K562 (cell line): ENCODE data around the gene ERAP2. TPM values are rescaled to one million over a fixed set of nuclear protein-coding genes. Genes with fewer than 3 reads are reported as not detected.

Source experiments
- CBFB ChIP-seq: sonication (generic); formaldehyde crosslinking; IDR thresholded peaks from 2 replicates; pipeline ENCODE4 v1.4.0; 2020; ENCODE audit warnings: mild to moderate bottlenecking, missing genetic modification reagents
- MAFG ChIP-seq: fragments of 450-650 bp; conservative IDR thresholded peaks from 2 replicates; pipeline ENCODE4 v1.6.1; 2016; ENCODE audit warnings: missing genetic modification characterization, missing compliant biosample characterization
- NEUROD1 ChIP-seq: fragments of 150-350 bp; IDR thresholded peaks from 2 replicates; pipeline ENCODE4 v1.6.1; 2014; ENCODE audit warnings: borderline replicate concordance, low read length, low read depth; ENCODE audit not compliant: partially characterized antibody
- PML ChIP-seq: IDR thresholded peaks from 2 replicates; pipeline ENCODE4 v1.6.1; 2012; ENCODE audit warnings: low read length, inconsistent platforms
- POLR2A ChIP-seq: fragments of 450-650 bp; conservative IDR thresholded peaks from 2 replicates; pipeline ENCODE4 v1.6.1; 2016
- STAG1 ChIP-seq: sonication (generic); formaldehyde crosslinking; IDR thresholded peaks from 2 replicates; pipeline ENCODE4 v1.5.0; 2020; ENCODE audit warnings: missing genetic modification reagents, borderline replicate concordance
- ZNF184 ChIP-seq: sonication (generic); formaldehyde crosslinking; IDR thresholded peaks from 2 replicates; pipeline ENCODE4 v1.5.0; 2020; ENCODE audit warnings: missing genetic modification reagents
- polyA plus RNA-seq, 8 experiments: library from polyadenylated mRNA; depleted of rRNA in 4 of 8; stranded (reverse) in 5 of 8; unstranded in 3 of 8; fragments of >200 nt; fragmentation: Nextera tagmentation in 2 of 8; fragmentation: Illumina TruSeq in 1 of 8; extraction: Ambion mirVana in 2 of 8; extraction: Trizol in 1 of 8; gene quantifications; 2 replicates each; pipeline versions ENCODE4 v1.2.1 to v1.2.3, GENCODE V29; 2011 to 2014; ENCODE audit warnings: inconsistent platforms in 1 of 8, missing spikeins in 1 of 8
- total RNA-seq, 7 experiments: library from RNA; depleted of rRNA in 6 of 7; stranded (reverse); fragments of >200 nt in 6 of 7; fragmentation: Illumina TruSeq in 2 of 7; extraction: Trizol in 2 of 7; gene quantifications; 2 replicates each; pipeline versions ENCODE4 v1.2.1 to v1.2.3, GENCODE V29; 2011 to 2021; ENCODE audit warnings: low replicate concordance in 1 of 7
- TF ChIP-seq, protein P1 (sequence below): fragments of 200-600 bp; sonication (generic); IDR thresholded peaks from one replicate; pipeline ENCODE4 v1.6.1; 2012; ENCODE audit warnings: mild to moderate bottlenecking, low read depth, low read length, inconsistent platforms
- TF ChIP-seq, protein P2 (sequence below), 2 experiments: fragments of 450-650 bp; formaldehyde crosslinking in 1 of 2; IDR thresholded peaks; 2 replicates each; pipeline versions ENCODE4 v1.4.0 to v1.6.1; 2014 to 2020; ENCODE audit warnings: mild to moderate bottlenecking in 2 of 2, borderline replicate concordance in 1 of 2, low read depth in 1 of 2

ERAP2 gene
- total and polyA plus RNA-seq, 9 of the 15 experiments (the other 6 are each of a cell fraction or from before 2014, with no cell fraction given): 0.93 to 4.0 (median 2.1) TPM

DNA sequence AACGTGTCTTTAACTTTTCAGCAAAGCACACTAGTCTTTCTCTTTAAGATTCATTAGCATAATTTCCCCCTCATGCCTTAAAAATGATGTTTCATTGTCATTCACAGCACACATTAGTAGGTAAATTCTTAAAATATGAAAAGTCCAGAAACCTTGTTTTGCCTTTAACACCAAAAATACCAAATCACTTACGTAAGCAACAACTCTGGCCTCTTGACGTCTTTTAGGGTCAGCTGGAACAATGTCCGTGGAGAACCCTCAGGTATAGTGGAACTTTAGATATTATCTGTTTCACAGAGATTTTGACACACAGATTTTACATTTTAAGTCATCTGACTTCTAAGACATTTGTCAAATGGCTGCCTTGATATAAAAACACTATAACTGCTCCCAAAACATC is 90.5 kb downstream of the ERAP2 start (continued):
- TF ChIP-seq, protein P1, sequence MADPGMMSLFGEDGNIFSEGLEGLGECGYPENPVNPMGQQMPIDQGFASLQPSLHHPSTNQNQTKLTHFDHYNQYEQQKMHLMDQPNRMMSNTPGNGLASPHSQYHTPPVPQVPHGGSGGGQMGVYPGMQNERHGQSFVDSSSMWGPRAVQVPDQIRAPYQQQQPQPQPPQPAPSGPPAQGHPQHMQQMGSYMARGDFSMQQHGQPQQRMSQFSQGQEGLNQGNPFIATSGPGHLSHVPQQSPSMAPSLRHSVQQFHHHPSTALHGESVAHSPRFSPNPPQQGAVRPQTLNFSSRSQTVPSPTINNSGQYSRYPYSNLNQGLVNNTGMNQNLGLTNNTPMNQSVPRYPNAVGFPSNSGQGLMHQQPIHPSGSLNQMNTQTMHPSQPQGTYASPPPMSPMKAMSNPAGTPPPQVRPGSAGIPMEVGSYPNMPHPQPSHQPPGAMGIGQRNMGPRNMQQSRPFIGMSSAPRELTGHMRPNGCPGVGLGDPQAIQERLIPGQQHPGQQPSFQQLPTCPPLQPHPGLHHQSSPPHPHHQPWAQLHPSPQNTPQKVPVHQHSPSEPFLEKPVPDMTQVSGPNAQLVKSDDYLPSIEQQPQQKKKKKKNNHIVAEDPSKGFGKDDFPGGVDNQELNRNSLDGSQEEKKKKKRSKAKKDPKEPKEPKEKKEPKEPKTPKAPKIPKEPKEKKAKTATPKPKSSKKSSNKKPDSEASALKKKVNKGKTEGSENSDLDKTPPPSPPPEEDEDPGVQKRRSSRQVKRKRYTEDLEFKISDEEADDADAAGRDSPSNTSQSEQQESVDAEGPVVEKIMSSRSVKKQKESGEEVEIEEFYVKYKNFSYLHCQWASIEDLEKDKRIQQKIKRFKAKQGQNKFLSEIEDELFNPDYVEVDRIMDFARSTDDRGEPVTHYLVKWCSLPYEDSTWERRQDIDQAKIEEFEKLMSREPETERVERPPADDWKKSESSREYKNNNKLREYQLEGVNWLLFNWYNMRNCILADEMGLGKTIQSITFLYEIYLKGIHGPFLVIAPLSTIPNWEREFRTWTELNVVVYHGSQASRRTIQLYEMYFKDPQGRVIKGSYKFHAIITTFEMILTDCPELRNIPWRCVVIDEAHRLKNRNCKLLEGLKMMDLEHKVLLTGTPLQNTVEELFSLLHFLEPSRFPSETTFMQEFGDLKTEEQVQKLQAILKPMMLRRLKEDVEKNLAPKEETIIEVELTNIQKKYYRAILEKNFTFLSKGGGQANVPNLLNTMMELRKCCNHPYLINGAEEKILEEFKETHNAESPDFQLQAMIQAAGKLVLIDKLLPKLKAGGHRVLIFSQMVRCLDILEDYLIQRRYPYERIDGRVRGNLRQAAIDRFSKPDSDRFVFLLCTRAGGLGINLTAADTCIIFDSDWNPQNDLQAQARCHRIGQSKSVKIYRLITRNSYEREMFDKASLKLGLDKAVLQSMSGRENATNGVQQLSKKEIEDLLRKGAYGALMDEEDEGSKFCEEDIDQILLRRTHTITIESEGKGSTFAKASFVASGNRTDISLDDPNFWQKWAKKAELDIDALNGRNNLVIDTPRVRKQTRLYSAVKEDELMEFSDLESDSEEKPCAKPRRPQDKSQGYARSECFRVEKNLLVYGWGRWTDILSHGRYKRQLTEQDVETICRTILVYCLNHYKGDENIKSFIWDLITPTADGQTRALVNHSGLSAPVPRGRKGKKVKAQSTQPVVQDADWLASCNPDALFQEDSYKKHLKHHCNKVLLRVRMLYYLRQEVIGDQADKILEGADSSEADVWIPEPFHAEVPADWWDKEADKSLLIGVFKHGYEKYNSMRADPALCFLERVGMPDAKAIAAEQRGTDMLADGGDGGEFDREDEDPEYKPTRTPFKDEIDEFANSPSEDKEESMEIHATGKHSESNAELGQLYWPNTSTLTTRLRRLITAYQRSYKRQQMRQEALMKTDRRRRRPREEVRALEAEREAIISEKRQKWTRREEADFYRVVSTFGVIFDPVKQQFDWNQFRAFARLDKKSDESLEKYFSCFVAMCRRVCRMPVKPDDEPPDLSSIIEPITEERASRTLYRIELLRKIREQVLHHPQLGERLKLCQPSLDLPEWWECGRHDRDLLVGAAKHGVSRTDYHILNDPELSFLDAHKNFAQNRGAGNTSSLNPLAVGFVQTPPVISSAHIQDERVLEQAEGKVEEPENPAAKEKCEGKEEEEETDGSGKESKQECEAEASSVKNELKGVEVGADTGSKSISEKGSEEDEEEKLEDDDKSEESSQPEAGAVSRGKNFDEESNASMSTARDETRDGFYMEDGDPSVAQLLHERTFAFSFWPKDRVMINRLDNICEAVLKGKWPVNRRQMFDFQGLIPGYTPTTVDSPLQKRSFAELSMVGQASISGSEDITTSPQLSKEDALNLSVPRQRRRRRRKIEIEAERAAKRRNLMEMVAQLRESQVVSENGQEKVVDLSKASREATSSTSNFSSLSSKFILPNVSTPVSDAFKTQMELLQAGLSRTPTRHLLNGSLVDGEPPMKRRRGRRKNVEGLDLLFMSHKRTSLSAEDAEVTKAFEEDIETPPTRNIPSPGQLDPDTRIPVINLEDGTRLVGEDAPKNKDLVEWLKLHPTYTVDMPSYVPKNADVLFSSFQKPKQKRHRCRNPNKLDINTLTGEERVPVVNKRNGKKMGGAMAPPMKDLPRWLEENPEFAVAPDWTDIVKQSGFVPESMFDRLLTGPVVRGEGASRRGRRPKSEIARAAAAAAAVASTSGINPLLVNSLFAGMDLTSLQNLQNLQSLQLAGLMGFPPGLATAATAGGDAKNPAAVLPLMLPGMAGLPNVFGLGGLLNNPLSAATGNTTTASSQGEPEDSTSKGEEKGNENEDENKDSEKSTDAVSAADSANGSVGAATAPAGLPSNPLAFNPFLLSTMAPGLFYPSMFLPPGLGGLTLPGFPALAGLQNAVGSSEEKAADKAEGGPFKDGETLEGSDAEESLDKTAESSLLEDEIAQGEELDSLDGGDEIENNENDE: no peak
- TF ChIP-seq PML (no peak), MAFG (tag) (no peak), ZNF184 (CRISPR knock-in tag) (no peak), POLR2A (no peak), STAG1 (no peak), CBFB (CRISPR knock-in tag) (no peak), NEUROD1 (no peak)
- TF ChIP-seq, protein P2, sequence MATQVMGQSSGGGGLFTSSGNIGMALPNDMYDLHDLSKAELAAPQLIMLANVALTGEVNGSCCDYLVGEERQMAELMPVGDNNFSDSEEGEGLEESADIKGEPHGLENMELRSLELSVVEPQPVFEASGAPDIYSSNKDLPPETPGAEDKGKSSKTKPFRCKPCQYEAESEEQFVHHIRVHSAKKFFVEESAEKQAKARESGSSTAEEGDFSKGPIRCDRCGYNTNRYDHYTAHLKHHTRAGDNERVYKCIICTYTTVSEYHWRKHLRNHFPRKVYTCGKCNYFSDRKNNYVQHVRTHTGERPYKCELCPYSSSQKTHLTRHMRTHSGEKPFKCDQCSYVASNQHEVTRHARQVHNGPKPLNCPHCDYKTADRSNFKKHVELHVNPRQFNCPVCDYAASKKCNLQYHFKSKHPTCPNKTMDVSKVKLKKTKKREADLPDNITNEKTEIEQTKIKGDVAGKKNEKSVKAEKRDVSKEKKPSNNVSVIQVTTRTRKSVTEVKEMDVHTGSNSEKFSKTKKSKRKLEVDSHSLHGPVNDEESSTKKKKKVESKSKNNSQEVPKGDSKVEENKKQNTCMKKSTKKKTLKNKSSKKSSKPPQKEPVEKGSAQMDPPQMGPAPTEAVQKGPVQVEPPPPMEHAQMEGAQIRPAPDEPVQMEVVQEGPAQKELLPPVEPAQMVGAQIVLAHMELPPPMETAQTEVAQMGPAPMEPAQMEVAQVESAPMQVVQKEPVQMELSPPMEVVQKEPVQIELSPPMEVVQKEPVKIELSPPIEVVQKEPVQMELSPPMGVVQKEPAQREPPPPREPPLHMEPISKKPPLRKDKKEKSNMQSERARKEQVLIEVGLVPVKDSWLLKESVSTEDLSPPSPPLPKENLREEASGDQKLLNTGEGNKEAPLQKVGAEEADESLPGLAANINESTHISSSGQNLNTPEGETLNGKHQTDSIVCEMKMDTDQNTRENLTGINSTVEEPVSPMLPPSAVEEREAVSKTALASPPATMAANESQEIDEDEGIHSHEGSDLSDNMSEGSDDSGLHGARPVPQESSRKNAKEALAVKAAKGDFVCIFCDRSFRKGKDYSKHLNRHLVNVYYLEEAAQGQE (IDR thresholded peaks at IDR 0.05; ENCODE audit: borderline replicate concordance): no peak
- TF ChIP-seq, protein P2 (CRISPR knock-in tag; IDR thresholded peaks at IDR 0.05; ENCODE audit: low read depth): no peak
